GM18511 (cell line): ENCODE measurements around the gene PLA2G5.
"Not testable (repeated sequence)": the region's sequence is repeated elsewhere in the genome, so short reads cannot be mapped to it uniquely, and the experiment has no call there.

ENCODE experiments used
- ATAC-seq: cut with Tn5 transposase; IDR thresholded peaks from one replicate; pipeline ENCODE4 v1.9.1; 2021; ENCODE audit warnings: mild to moderate bottlenecking, moderate library complexity; ENCODE audit not compliant: unreplicated experiment

The PLA2G5 gene, protein sequence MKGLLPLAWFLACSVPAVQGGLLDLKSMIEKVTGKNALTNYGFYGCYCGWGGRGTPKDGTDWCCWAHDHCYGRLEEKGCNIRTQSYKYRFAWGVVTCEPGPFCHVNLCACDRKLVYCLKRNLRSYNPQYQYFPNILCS

DNA sequence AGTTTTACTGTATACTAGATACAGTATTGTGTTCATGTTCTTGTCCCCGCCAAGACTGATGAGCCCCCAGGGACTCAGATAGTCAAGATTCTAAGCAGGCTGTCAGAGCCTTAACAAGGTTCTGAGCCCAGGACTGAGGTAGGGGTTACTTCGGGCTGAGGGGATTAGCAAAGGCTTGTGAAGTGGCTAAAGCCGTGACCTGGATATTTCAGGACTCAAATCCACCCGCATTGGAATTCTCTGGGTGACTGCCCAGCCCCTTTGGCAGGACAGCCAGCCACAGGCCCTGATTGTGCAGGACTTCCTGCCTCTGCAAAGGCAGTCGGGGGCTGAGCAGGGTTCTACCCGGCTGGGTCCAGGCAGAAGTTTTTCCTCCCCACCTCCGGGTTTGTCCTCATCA is at the start of gene PLA2G5:
TSS of gene PLA2G5 (plus strand) at position 321 of the 400 bp plus-strand sequence. CDS start 14,637 bp downstream, outside the sequence.
- ATAC-seq = no peak

DNA sequence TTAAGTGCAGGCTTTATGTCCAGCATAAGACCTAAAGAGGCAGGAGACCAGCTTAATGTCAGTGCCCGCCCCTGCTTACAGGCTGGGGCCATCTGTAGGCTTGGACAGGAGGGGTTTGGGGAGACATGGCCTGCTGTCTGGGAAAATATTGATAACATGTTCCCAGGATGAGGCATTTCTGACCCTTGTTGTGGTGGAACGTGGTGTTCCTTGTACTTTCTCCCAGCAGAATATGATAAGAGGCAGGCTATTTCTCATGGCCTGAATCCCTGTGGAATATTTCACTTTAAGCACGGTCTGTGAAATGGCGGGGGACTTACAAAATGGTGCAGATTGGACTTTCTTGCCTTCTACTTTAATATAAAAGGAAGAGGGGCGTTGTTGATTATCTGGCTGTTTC is 41.9 kb upstream of the PLA2G5 start:
- ATAC-seq = no peak

DNA sequence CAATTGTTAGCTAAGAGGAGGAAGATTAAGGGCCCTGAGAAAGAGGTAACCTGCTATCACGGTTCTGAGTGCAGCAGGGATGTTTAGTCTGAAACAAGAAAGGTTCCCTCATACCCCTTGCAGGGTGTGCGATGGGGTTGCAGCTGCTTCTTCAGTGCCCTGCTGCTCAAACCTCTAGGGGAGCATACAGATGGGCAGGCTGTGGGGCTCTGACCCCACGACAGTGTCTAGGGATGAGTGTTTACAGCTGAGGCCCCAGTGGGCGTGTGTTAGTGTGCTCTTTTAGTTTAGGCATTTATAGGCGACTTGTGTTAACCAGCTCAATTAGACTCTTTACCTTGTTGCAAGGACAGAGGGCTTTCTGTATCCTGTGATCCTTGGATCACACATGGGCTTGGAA is 41.3 kb upstream of the PLA2G5 start:
- ATAC-seq = no peak

DNA sequence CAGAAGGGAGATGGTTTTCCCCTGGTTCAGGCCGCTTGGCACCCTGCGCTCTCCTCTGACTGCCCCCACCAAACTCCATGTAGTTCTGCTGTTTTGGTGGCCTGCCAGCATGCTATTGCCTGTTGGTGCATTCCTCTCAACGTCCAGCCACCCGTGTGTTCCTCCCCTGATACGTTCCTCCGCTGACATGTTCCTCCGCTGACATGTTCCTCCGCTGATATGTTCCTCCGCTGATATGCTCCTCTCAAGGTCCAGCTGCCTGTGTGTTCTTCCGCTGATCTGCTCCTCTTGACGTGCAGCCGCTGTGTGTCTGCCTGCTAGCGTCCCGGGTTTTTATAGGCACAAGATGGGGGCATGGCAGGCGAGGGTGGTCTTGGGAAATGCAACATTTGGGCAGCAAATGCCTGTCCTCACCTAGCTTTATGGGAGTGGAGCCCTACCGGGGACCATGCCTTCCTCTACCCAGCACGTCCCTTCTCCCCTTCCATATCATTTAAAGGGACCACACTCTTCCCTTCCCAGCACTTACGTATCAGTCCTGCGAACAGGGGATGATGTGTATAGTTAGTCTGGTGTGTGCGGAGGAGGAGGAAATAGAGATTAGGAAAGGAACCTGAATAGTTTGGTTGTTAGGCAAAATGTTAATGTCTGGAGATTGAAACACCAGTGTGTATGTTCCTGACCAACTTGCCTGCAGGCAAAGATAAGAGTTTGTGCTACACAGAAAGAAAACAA is 40.6 kb upstream of the PLA2G5 start:
- no peak for ATAC-seq

DNA sequence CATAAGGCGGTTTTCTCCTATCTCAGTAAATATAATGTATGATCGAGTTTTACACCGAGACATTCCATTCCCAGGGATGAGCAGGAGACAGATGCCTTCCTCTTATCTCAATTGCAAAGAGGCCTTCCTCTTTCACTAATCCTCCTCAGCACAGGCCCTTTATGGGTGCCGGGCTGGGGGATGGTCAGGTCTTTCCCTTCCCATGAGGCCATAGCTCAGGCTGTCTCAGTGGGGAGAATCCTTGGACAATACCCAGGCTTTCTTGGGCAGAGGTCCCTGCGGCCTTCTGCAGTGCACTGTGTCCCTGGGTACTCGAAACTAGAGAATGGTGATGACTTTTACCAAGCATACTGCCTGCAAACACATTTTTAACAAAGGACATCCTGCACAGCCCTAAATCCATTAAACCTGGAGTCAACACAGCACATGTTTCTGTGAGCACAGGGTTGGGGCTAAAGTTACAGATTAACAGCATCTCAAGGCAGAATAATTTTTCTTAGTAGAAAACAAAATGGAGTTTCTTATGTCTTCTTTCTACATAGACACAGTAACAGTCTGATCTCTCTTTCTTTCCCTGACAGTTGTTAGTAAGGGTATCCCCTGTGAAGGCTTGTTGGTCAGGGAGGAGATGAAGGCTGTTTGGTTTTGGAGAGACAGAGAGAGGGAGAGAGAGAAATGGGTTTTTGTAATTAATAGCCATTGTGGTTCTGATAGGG is 39.4 kb upstream of the PLA2G5 start:
- ATAC-seq = not testable (repeated sequence)

DNA sequence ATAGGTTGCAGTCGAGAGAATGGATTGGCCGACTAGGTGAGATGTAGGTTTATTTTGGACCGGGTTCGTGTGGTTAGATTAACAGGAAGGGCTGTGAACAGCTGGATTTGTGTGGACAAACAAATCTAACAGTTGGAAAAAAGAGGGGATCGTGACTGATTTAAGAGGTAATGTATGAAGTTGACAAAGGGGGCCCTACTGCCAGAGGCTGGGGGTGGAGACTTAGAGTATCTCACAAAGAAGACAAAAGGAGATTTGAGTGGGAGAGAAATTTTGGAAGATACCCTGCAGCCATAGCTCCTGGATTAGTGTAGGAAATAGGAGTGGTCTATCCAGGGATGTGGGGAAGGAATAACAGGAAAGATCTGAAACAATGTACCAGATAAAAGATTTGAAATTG is 38.8 kb upstream of the PLA2G5 start:
- no peak for ATAC-seq

DNA sequence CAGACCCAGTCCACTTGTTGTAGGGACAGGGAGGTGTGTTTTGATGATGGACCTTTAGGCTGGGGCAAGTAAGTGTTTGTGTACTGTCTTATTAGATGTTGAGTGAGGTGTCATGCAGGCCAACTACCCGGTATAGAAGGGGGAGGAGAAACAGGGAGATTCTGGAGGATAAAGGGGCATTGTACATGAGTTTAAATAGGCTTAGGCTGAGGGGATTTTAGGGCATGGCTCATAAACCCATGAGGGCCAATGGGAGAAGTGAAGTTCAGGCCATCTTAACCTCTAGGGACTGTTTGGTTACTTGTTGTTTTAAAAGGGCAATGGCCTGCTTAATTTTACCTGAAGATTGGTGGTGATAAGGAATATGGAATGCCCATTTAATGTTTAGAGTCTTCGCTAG is 38.2 kb upstream of the PLA2G5 start:
- ATAC-seq = no peak

DNA sequence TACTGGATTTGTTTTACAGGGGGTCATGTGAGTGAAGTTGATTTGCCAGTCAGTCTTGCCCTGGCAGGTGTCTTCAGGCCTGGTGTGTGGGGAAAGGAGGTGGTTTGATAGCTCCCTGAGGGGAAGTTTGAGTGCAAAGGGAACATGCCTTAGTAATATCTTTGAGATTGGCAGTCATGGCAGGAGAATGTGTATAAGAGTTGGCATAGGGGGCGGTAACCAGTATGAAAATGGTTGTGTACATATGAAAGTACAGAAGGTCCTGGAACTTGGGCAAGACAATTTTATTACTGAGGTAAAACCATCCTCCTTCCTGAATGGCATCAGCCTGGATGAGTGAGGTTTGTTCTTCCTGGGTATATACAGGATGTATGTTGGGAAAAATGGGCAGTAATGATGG is 37.6 kb upstream of the PLA2G5 start:
- no peak for ATAC-seq

DNA sequence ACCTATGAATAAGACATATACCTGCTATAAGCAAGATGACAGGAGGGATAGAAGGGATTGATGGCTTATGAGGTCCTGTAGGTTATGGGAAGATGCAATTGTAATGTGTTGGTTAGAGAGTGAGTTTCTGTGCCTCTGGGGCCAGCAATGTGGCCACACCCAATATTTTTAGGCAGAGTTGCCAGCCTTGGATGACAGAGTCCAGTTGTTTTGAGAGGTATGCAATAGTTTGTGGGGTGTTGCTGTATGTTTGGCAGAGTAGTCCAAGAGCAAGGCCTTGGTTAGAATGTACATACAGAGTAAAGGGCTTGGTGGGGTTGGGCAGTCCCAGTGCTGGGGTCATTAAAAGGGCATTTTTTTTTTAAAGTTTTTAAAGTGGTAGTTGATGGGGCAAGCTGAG is 36.6 kb upstream of the PLA2G5 start:
- no peak for ATAC-seq

DNA sequence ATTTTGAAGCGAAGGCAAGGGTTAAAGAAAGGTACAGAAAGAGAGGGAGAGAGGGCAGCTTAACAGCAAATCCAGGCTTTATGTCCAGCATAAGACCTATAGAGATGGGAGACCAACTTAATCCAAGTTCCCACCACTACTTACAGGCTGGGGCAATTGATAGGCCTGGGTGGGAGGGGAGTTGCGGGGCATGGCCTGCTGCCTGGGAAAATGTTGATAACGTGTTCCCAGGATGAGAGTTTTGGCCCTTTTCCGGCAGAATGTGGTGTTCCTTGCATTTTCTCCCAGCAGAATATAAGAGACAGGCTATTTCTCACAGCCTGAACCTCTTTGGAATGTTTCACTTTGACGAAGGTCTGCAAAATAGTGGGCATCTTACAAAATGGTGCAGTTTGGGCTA is 34.9 kb upstream of the PLA2G5 start:
- ATAC-seq = no peak

DNA sequence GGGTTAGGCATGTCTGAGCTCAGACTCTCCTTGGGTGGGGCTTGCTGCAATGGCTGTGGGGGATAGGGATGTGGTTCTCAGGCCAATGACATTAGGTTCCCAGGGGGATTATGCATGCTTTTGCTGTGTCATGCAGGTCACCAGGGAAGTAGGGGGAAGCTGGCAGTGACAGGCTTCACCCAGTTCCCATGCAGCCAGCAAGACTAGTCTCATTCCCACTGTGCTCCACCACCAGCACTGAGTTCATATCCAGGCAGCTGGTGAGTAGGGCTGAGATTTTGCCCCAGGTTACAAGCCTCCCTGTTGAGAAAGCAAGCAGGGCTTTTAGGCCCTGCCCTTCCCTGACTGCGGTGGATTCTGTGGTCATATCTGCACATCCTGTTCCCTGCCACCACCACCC is 32.1 kb upstream of the PLA2G5 start:
- ATAC-seq = no peak

DNA sequence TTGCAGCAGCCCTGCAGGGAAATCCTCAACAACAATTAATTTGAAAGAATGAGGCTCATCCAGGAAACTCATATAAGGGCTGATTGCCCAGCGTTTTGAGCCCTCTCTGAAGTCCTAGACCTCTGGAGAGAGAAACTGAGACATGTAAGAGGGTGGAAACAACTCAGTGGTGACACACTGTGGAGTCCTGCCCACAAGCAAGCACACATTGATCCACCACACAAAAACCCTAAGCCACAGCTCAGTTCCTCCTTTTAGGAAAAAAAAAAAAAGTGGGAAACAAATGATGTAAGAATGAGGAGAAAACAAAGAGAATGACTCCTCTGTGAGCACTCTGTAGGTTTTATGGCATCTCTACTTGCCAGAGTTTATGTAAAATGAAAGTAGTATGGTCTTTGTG is 22.9 kb upstream of the PLA2G5 start:
- no peak for ATAC-seq

DNA sequence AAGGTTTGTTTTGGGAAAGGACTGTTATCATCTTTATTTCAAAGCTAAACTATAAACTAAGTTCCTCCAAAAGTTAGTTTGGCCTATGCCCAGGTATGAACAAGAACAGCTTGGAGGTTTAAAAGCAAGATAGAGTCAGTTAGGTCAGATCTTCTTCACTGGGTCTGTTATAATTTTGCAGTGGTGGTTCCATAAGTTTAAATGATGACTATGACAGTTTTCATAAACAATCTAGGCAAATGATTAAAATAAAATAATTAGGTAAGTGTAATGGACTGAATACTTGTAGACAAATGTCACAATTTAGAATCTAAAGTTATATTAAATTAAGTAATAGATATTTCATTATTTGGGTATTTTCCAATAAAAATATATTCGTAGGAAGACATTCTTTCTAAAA is 21.4 kb upstream of the PLA2G5 start:
- ATAC-seq = no peak

DNA sequence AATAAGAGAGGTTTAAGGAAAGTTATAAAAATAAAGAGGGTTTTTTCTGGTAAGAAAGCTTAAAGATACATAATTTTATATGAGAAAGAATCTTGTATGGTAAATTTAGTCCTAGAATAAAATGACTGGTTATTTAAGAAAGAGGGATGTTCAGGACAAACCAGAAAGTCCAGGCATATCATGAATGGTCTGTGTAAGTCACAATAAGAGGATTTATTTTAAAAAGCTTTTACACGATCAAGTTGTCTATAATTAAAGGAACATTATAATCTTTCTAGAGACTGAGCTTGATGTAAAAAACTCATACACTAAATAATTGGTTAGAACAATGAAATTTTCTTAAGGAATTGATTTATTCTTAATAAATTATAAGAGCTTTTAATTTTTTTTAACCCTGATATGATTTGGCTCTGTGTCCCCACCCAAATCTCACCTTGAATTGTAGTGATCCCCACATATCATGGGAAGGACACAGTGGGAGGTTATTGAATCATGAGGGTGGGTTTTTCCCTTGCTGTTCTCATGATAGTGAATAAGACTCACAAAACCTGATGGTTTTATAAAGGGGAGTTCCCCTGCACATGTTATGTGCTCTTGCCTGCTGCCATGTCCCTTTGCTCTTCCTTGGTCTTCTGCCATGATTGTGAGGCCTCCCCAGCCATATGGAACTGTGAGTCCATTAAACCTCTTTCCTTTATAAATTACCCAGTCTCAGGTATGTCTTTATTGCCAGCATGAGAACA is 20.8 kb upstream of the PLA2G5 start:
- not testable (repeated sequence) for ATAC-seq

DNA sequence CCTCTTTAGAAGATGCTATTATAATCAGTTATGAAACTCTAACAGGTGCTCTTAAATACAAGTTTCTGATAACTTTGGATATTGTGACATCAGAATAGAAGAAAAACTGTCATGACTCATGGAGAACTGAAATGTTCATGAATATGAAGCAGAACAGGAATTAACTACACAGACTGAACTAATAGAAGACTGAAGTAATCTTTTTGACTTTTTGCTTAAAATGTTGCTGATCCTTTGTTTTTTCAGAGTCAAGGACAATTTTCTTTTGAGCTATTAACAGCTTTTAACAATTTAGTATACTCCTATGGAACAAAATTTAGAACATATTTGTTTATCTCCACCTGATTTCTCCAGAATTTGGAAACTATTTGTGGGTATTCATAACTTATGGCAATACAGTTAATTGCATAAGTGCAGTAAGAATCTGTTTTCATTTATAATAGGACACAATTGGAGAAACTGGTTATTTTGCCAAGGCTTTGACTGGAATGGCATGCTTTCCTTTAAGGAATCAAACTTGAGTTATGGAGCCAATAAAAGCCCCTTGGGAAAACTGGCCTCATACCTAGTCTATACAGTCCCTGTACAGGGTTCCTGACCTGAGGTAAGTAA is 18.7 kb upstream of the PLA2G5 start:
- no peak for ATAC-seq

DNA sequence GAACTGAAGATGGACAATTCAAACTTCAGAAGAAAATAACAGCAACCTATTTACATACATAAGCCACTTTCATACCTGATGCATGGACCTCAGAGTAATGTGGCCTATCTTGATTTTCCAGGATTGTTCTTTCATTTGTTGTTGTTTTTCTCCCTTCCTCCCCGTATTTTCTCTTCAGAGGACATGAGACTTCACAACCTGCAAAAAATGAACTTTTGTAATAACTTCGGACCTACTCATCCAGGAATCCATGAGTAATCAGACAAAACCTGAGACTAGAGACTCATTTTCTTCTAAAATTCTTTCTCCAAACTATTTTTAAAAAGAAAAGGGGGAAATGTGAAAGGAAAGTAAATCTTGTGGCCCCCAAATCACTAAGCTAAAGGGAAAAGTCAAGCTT is 17.6 kb upstream of the PLA2G5 start:
- no peak for ATAC-seq

DNA sequence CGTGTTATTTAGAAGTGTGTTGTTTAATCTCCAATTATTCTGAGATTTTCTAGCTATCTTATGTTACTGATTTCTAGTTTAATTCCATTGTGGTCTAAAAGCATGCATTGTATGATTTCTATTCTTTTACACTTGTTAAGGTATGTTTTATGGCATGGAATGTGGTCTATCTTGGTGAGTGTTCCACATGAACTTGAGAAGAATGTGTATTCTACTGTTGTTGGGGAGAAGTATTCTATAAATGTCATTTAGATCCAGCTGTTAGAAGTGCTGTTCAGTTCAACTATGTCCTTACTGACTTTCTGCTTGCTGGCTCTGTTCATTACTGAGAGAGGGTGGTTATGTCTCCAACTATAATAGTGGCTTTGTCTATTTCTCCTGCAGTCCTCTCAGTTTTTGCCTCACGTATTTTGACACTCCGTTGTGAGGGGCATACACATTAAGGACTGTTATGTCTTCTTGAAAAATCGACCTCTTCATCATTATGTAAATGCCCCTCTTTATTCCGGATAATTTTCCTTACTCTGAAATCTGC is 12.0 kb upstream of the PLA2G5 start:
- no peak for ATAC-seq

DNA sequence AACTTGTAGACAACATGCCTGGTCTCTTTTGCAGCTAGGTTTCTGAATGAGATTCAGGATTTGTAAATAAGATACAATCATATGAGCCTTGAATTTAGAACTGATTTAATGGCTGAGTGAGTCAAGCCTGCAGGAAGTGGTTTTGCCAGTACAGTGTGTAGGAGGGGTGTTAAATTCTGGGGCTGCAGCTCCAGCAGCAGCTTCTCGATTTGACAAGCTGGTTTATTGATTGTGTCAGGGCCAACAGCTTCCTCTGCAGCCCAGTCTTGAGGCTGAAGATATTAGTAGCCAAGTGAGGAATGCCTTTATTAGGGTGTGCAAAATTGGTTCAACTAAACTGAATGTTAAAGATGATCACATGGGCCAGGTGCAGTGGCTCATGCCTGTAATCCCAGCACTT is 11.5 kb upstream of the PLA2G5 start:
- ATAC-seq = no peak

DNA sequence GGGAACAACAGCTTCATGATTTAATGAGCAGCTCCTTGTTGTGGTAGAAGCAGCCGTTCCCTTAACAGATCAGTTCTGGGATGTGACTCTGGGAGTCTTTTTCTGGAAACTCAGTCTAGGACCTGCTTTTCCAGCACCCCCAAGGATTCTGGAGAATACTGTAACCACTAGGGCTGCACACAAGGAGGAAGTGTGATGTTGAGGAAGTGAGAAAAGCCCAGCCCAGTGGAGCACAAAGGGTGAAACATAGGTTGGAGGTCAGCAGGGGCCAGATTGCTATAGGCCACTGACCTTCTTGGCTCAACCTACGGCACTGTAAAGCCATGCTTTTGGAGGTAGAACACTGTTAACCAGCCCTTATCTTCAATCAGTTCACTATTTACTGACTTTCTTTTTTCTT is 10.1 kb upstream of the PLA2G5 start:
- ATAC-seq = no peak

DNA sequence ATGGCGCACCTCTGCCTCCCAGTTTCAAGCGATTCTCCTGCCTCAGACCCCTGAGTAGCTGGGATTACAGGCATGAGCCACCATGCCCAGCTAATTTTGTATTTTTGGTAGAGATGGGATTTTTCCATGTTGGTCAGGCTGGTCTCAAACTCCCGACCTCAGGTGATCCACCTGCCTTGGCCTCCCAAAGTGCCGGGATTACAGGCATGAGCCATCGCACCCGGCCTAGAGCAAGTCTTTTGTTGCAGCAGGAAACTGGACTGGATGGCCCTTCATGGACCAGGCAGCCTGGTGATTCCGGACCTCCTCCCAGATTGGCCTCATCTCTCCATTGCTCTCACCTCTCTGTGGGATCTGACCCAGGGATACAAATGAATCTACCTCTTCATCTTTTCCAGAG is 9.2 kb upstream of the PLA2G5 start:
- ATAC-seq = not testable (repeated sequence)

DNA sequence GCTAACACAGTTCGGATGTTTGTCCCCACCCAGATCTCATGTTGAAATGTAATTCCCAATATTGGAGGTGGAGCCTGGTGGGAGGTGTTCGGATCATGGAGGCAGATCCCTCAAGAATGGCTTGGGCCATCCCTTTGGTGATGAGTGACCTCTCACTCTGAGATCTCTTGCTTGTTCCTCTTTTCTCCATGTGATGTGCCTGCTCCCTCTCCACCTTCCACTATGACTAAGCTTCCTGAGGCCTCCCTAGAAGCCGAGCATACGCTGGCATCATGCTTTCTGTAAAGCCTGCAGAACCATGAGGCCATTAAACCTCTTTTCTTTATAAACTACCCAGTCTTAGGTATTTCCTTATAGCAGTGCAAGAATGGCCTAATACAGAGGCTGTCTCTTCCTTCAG is 8.1 kb upstream of the PLA2G5 start:
- no peak for ATAC-seq
